LNCaP clone FGC (cell line): ENCODE data around the gene ICE1.
"Not testable (repeated sequence)": the region's sequence is repeated elsewhere in the genome, so short reads cannot be mapped to it uniquely, and the experiment has no call there.

Source experiments
- DNase-seq: peaks from one replicate; pipeline ENCODE4 v3.0.0-alpha.2; 2011; ENCODE audit warnings: low read depth
- H3K4me3 ChIP-seq: 2 replicates; pipeline ENCODE4 v1.5.1; 2011; ENCODE audit warnings: mild to moderate bottlenecking, low read depth, low read length, control low read depth
- TF ChIP-seq, protein P1 (sequence below): IDR thresholded peaks from 2 replicates; pipeline ENCODE4 v1.5.1; 2012; ENCODE audit warnings: mild to moderate bottlenecking; ENCODE audit not compliant: control insufficient read depth, insufficient read depth; ENCODE audit errors: extremely low read depth

Gene ICE1

DNA sequence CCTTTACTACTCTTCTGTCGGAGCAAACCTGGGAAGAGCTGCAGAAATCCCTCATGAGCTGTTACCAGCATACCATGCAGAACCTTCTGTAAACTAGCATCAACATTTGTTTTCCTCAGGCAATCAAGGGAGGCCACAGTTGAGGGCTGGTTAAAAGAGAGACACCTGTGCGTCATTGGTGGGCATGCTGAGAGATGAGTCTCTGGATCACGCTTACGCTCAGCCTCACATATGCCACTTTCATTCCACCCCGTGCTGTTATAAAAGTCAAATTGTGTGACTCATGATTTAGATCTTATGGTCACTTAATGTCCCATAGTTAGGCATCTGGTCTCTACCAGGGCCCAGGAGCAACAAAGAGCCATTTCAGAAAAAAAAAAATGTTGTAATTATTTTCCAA lies 18.1 kb upstream of the ICE1 start:
- TF ChIP-seq, protein P1, sequence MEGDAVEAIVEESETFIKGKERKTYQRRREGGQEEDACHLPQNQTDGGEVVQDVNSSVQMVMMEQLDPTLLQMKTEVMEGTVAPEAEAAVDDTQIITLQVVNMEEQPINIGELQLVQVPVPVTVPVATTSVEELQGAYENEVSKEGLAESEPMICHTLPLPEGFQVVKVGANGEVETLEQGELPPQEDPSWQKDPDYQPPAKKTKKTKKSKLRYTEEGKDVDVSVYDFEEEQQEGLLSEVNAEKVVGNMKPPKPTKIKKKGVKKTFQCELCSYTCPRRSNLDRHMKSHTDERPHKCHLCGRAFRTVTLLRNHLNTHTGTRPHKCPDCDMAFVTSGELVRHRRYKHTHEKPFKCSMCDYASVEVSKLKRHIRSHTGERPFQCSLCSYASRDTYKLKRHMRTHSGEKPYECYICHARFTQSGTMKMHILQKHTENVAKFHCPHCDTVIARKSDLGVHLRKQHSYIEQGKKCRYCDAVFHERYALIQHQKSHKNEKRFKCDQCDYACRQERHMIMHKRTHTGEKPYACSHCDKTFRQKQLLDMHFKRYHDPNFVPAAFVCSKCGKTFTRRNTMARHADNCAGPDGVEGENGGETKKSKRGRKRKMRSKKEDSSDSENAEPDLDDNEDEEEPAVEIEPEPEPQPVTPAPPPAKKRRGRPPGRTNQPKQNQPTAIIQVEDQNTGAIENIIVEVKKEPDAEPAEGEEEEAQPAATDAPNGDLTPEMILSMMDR: no peak
- DNase-seq: no peak
- no peak overlapping the region for H3K4me3 ChIP-seq

- TF ChIP-seq, protein P1: no peak
- H3K4me3 ChIP-seq: no peak overlapping the region
- no peak for DNase-seq
These were observed 17.0 kb upstream of the ICE1 start for GRCh38 chr5:5405441-5405840.

GRCh38 chr5:5407924-5408323 lies 14.6 kb upstream of the ICE1 start:
- DNase-seq: no peak
- TF ChIP-seq, protein P1: no peak
- no peak overlapping the region for H3K4me3 ChIP-seq

GRCh38 chr5:5409151-5409810 lies 13.2 kb upstream of the ICE1 start:
- no peak for DNase-seq
- H3K4me3 ChIP-seq: no peak overlapping the region
- TF ChIP-seq, protein P1: no peak

DNA sequence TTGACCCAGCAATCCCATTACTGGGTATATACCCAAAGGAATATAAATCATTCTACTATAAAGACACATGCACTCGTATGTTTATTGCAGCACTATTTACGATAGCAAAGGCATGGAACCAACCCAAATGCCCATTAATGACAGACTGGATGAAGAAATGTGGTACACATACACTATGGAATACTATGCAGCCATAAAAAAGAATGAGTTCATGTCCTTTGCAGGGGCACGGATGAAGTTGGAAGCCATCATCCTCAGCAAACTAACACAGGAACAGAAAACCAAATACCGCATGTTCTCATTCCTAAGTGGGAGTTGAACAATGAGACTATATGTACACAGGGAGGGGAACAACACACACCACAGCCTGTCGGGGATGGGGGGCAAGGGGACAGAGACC lies 8.6 kb upstream of the ICE1 start:
- H3K4me3 ChIP-seq, DNase-seq: not testable (repeated sequence)

GRCh38 chr5:5414999-5415398 lies 7.5 kb upstream of the ICE1 start:
- no peak for DNase-seq
- TF ChIP-seq, protein P1: no peak
- H3K4me3 ChIP-seq: no peak overlapping the region

DNA sequence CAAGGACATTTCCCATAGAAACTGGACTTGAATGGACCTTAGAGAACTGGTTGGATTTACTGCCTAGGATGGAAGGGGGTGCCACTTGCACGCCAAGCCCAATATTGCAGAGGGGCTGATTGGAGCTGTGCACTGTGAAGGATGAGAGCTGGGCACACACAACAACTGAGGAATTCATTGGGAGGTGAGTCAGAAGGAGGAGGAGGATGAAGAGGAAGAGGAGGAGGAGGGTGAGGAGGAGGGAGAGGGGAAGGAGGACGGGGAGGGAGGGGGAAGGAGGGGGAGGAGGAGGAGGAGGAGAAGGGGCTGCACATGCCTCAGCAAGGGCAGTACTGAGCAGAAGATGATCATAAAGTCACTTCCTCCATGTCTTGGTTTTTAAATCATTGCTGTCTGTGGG lies 5.7 kb upstream of the ICE1 start:
- no peak for DNase-seq
- H3K4me3 ChIP-seq: no peak overlapping the region
- TF ChIP-seq, protein P1: no peak
